ENCODE results near the gene MGAT5B. TPM values are rescaled to one million over a fixed set of nuclear protein-coding genes. Genes with fewer than 3 reads are reported as not detected.

Gene MGAT5B
- total RNA-seq, 1 donor from 2014 or later: 0.20 TPM

- Mint-ChIP-seq H3K4me1 (ENCODE audit: low read depth) (no peaks in the 10 kb centered on the region), H3K27me3 (ENCODE audit: low read depth) (no peaks in the 10 kb centered on the region), H3K9me3 (ENCODE audit: low read depth) (no peaks in the 10 kb centered on the region), H3K36me3 (ENCODE audit: low read depth) (no peaks in the 10 kb centered on the region), H3K27ac (ENCODE audit: unreplicated experiment) (no peak overlapping the region), H3K4me3 (ENCODE audit: unreplicated experiment) (no peak overlapping the region)
- DNase-seq (ENCODE audit: low spot score): no peak
- no peak for TF ChIP-seq CTCF (IDR thresholded peaks at IDR 0.05)
Observed at GRCh38 chr17:76943781-76944213, 75.6 kb downstream of the MGAT5B start.

- no peak for DNase-seq (ENCODE audit: low spot score)
- Mint-ChIP-seq H3K4me3 (ENCODE audit: unreplicated experiment) (no peak overlapping the region), H3K36me3 (ENCODE audit: low read depth) (no peaks in the 10 kb centered on the region)
Observed at GRCh38 chr17:76944477-76944876, 76.3 kb downstream of the MGAT5B start.

GRCh38 chr17:76946111-76946771 lies 78.0 kb downstream of the MGAT5B start:
- Mint-ChIP-seq H3K9me3 (ENCODE audit: low read depth) (no peaks in the 10 kb centered on the region), H3K27ac (ENCODE audit: unreplicated experiment) (no peak overlapping the region), H3K4me3 (ENCODE audit: unreplicated experiment) (no peak overlapping the region), H3K4me1 (ENCODE audit: low read depth) (no peaks in the 10 kb centered on the region), H3K36me3 (ENCODE audit: low read depth) (no peaks in the 10 kb centered on the region), H3K27me3 (ENCODE audit: low read depth) (no peaks in the 10 kb centered on the region)
- DNase-seq (ENCODE audit: low spot score): no peak
- TF ChIP-seq CTCF (IDR thresholded peaks at IDR 0.05): no peak

More at GRCh38 chr17:76944477-76944876, 76.3 kb downstream of the MGAT5B start:
- no peaks in the 10 kb centered on the region for H3K9me3 Mint-ChIP-seq (ENCODE audit: low read depth)
- no peak overlapping the region for H3K27ac Mint-ChIP-seq (ENCODE audit: unreplicated experiment)
- no peaks in the 10 kb centered on the region for H3K4me1 Mint-ChIP-seq (ENCODE audit: low read depth)
- TF ChIP-seq CTCF (IDR thresholded peaks at IDR 0.05): no peak
- H3K27me3 Mint-ChIP-seq (ENCODE audit: low read depth): no peaks in the 10 kb centered on the region

- Mint-ChIP-seq H3K27ac (ENCODE audit: unreplicated experiment) (no peak overlapping the region), H3K27me3 (ENCODE audit: low read depth) (no peaks in the 10 kb centered on the region), H3K4me3 (ENCODE audit: unreplicated experiment) (no peak overlapping the region), H3K4me1 (ENCODE audit: low read depth) (no peaks in the 10 kb centered on the region), H3K36me3 (ENCODE audit: low read depth) (no peaks in the 10 kb centered on the region), H3K9me3 (ENCODE audit: low read depth) (no peaks in the 10 kb centered on the region)
- no peak for DNase-seq (ENCODE audit: low spot score)
- TF ChIP-seq CTCF (IDR thresholded peaks at IDR 0.05): no peak
Observed at GRCh38 chr17:76946772-76947135, 78.5 kb downstream of the MGAT5B start.

GRCh38 chr17:76947309-76947708 lies 79.1 kb downstream of the MGAT5B start:
- Mint-ChIP-seq H3K4me3 (ENCODE audit: unreplicated experiment) (no peak overlapping the region), H3K27ac (ENCODE audit: unreplicated experiment) (no peak overlapping the region), H3K27me3 (ENCODE audit: low read depth) (no peaks in the 10 kb centered on the region), H3K4me1 (ENCODE audit: low read depth) (no peaks in the 10 kb centered on the region), H3K9me3 (ENCODE audit: low read depth) (no peaks in the 10 kb centered on the region), H3K36me3 (ENCODE audit: low read depth) (no peaks in the 10 kb centered on the region)
- no peak for TF ChIP-seq CTCF (IDR thresholded peaks at IDR 0.05)
- no peak for DNase-seq (ENCODE audit: low spot score)

Measured in chondrocyte (in vitro differentiated cells).